T-helper 17 cell (primary cell): ENCODE results near the gene TFEB. TPM values are rescaled to one million over a fixed set of nuclear protein-coding genes. Genes with fewer than 3 reads are reported as not detected.
"Not testable (repeated sequence)": the region's sequence is repeated elsewhere in the genome, so short reads cannot be mapped to it uniquely, and the experiment has no call there.

Experiments
- ATAC-seq: fragments of 150-1000 bp; cut with Tn5 transposase; 2 replicates; pipeline ENCODE4 v1.10.0; 2021; ENCODE audit warnings: mild to moderate bottlenecking, moderate library complexity
- DNase-seq, 3 donors: peaks; one replicate each; pipeline versions ENCODE4 v3.0.0 to v3.0.0-alpha.2; 2020 to 2021
- H3K9me3 ChIP-seq: one replicate; pipeline ENCODE4 v1.7.0; 2013; ENCODE audit warnings: low read length, mild to moderate bottlenecking; ENCODE audit not compliant: control insufficient read depth, poor library complexity, severe bottlenecking
- H3K27ac Mint-ChIP-seq: one replicate; pipeline ENCODE4 v1.8.0; 2022; ENCODE audit warnings: mild to moderate bottlenecking, moderate library complexity, mixed read lengths
- H3K27me3 Mint-ChIP-seq: one replicate; pipeline ENCODE4 v1.8.0; 2022; ENCODE audit warnings: mixed read lengths
- H3K36me3 Mint-ChIP-seq: one replicate; pipeline ENCODE4 v1.8.0; 2022; ENCODE audit warnings: low read depth, mixed read lengths
- H3K4me1 Mint-ChIP-seq: one replicate; pipeline ENCODE4 v1.8.0; 2022; ENCODE audit warnings: mild to moderate bottlenecking, mixed read lengths
- H3K4me3 Mint-ChIP-seq: one replicate; pipeline ENCODE4 v1.8.0; 2022; ENCODE audit warnings: mild to moderate bottlenecking, moderate library complexity, mixed read lengths
- total RNA-seq, 4 donors: library from RNA in 2 of 4; stranded (reverse) in 2 of 4; gene quantifications; one replicate each; pipeline ENCODE4 v1.2.3 and lab custom pipeline; 2022 to 2026

The TFEB gene
- total RNA-seq, 2 donors from 2014 or later: 17.6 to 18.9 TPM

DNA sequence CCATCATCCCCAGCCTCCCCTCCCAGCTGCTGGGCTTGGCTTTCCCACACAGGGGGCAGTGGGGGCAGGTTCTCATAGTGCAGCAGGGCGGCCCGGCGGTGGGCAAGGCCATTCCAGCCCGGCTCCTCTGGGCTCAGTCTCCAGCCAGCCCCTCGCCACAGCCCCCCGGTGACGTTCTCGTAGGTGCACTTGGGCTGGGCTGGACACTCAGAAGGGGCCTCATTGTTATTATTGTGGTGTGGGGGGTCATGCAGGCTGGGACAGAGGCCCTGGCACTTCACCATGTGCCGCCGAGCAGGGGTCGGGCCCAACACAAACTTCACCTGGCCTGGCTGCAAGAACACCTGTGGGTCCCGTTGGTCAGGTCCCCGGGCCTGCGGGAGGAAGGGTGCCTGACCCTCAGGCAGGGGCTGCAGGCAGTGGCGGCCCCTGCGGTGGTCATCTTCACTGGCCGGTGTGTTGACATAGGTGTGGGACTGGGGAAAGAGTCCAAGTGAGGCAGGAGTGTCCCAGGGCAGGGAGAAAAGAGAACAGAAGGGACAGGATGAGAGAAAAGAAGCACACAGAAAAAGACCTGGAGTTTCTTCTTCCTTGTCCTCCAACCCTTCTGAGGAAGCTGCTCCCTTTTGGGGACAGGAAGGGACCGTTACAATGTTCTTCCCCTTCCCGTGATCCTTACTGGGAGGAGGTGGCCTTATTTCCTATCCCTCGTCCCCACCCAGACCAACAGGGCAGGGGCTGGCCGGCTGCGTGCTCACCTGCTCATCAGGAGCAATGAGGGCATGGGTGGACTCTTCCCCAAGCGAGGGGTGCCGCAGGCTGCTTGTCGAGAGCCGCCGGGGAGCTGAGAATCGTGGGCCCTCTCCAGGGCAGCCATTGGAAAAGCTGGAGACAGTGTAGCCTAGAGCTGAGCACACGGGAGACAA, 35.9 kb upstream of the TFEB start:
- Mint-ChIP-seq H3K4me1 (no peaks in the 10 kb centered on the region), H3K4me3 (no peak overlapping the region), H3K36me3 (peaks cover 4% of the 10 kb centered on the region)

DNA sequence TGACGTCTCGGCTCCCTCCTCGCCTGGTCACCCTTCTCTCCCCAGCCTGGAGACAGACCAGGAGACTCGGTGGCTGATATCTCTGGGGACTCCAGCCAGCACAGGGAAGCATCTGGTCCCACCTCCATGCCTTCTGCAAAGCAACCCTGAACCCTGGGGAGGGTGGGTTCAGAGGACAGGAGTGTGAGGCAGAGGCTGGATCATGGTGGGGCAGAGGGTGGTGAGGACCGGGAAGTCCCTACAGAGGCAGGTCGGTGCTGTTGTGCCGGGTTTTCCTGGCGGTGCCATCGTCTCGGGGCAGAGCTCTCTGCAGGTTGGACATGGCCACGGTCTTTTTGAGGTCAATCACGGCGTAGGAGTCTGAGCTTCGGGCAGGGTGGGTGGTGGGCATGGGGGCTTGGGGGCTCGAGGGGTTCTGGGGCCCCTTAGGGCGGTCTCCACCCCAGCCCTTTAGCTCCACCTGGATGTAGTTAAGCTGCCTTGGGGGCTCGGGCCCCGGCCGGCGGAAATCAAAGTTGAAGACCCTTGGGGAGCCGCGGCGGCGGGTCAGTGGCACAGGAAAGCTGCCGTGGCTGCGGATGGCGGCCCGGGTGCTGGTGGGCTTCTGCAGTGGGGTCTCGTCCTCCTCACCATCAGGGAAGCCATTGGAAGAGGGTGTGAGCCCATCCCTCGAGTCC, 35.1 kb upstream of the TFEB start:
- DNase-seq: no peak
- Mint-ChIP-seq H3K36me3 (peaks cover 4% of the 10 kb centered on the region), H3K4me1 (no peaks in the 10 kb centered on the region), H3K27ac (no peak overlapping the region), H3K4me3 (no peak overlapping the region), H3K27me3 (no peaks in the 10 kb centered on the region)
- H3K9me3 ChIP-seq: no peaks in the 10 kb centered on the region
- ATAC-seq: no peak

More for the DNA sequence above, 35.9 kb upstream of the TFEB start:
- no peaks in the 10 kb centered on the region for H3K9me3 ChIP-seq
- H3K27ac Mint-ChIP-seq: no peak overlapping the region
- no peak for ATAC-seq
- DNase-seq: no peak
- no peaks in the 10 kb centered on the region for H3K27me3 Mint-ChIP-seq

DNA sequence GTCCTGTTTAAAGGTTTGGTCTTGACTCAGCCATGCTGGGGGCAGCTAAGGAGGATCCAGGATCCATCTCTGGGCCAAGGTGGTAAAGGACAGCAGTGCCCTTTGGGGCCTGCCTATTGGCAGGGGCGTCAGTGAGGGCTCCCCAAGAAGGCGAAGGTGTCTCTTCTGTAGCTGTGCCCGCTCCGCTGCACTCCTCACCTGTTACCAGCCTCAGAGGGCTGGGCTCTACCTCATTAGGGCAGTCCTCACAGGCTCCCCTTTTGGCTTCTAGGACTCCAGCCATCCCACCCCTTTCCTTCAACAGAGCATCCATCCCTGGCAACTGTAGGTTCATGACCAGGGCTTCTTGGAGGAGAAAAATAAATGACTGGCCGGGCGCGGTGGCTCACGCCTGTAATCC, 34.0 kb upstream of the TFEB start:
- no peak overlapping the region for H3K4me3 Mint-ChIP-seq
- H3K27ac Mint-ChIP-seq: no peak overlapping the region
- no peaks in the 10 kb centered on the region for H3K27me3 Mint-ChIP-seq
- peaks cover 4% of the 10 kb centered on the region for H3K36me3 Mint-ChIP-seq
- DNase-seq: no peak
- no peaks in the 10 kb centered on the region for H3K9me3 ChIP-seq
- H3K4me1 Mint-ChIP-seq: no peaks in the 10 kb centered on the region
- no peak for ATAC-seq

GRCh38 chr6:41768545-41769308, 33.3 kb upstream of the TFEB start:
- no peaks in the 10 kb centered on the region for H3K4me1 Mint-ChIP-seq
- peaks cover 2% of the 10 kb centered on the region for H3K36me3 Mint-ChIP-seq
- H3K27ac Mint-ChIP-seq: peak overlapping the region; percentile 29
- DNase-seq (no peak), ATAC-seq (no peak)
- H3K9me3 ChIP-seq: no peaks in the 10 kb centered on the region
- no peak overlapping the region for H3K4me3 Mint-ChIP-seq
- no peaks in the 10 kb centered on the region for H3K27me3 Mint-ChIP-seq

GRCh38 chr6:41767112-41767833, 31.9 kb upstream of the TFEB start:
- Mint-ChIP-seq H3K4me1 (no peaks in the 10 kb centered on the region), H3K36me3 (peaks cover 2% of the 10 kb centered on the region), H3K27me3 (no peaks in the 10 kb centered on the region), H3K27ac (no peak overlapping the region), H3K4me3 (no peak overlapping the region)
- no peaks in the 10 kb centered on the region for H3K9me3 ChIP-seq
- DNase-seq (no peak), ATAC-seq (no peak)

DNA sequence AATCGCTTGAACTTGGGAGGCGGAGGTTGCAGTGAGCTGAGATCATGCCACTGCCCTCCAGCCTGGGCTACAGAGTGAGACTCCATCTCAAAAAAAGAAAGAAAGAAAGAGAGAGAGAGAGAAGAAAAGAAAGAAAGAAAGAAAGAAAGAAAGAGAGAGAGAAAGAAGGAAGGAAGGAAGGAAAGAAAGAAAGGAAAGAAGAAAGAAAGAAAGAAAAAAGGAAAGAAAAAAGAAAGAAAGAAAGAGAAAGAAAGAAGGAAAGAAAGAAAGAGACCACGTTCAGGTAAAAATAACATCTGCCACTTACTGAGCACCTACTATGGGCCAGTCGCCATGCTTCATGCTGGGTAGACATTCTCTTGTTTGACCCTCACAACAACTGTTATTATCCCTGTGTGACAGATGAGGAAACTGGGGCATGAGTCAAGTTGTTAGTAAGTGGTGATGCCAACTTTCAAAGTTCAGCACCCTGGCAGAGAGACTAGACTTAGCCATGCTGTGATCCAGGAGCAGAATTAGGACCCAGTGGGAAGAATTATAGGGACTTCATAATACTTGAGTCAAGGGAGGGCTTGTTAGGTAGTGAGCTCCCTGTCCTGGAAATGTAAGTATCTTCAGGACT, 30.7 kb upstream of the TFEB start:
- H3K4me1 Mint-ChIP-seq, ATAC-seq, H3K36me3 Mint-ChIP-seq, H3K9me3 ChIP-seq, H3K4me3 Mint-ChIP-seq, H3K27ac Mint-ChIP-seq, DNase-seq, H3K27me3 Mint-ChIP-seq: not testable (repeated sequence)

DNA sequence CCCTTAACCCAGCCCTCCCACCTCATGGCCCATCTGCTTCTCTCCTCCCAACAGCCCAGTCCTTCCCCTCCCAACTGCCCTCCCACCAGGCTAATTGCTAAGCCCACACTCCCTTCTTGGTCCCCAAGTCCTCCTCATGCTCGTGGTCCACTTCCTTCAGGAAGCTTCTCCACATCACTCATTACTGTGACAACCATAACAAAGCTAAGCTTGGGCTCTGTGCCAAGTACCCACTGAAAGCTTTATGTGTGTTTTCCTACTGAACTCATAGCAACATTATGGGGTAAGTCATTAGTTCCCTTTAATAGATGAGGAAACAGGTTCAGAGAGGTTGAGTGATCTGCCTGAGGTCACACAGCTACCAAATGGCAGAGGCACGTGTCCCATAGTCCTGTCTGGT, 28.1 kb upstream of the TFEB start:
- H3K27me3 Mint-ChIP-seq: peaks cover 6% of the 10 kb centered on the region
- no peaks in the 10 kb centered on the region for H3K36me3 Mint-ChIP-seq
- DNase-seq (no peak), ATAC-seq (no peak)
- no peaks in the 10 kb centered on the region for H3K9me3 ChIP-seq
- peaks cover 4% of the 10 kb centered on the region for H3K4me1 Mint-ChIP-seq
- no peak overlapping the region for H3K4me3 Mint-ChIP-seq
- no peak overlapping the region for H3K27ac Mint-ChIP-seq

- no peak for ATAC-seq
- Mint-ChIP-seq H3K4me1 (peaks cover 4% of the 10 kb centered on the region), H3K36me3 (no peaks in the 10 kb centered on the region)
These were observed 24.6 kb upstream of the TFEB start for GRCh38 chr6:41759905-41760579.

GRCh38 chr6:41759106-41759904, 23.9 kb upstream of the TFEB start:
- no peak for DNase-seq
- no peak for ATAC-seq
- H3K4me1 Mint-ChIP-seq: peaks cover 4% of the 10 kb centered on the region
- H3K27ac Mint-ChIP-seq: no peak overlapping the region
- H3K36me3 Mint-ChIP-seq: no peaks in the 10 kb centered on the region
- peaks cover 22% of the 10 kb centered on the region for H3K27me3 Mint-ChIP-seq
- no peaks in the 10 kb centered on the region for H3K9me3 ChIP-seq
- H3K4me3 Mint-ChIP-seq: no peak overlapping the region

More at GRCh38 chr6:41759905-41760579, 24.6 kb upstream of the TFEB start:
- no peaks in the 10 kb centered on the region for H3K9me3 ChIP-seq
- Mint-ChIP-seq H3K27me3 (peaks cover 16% of the 10 kb centered on the region), H3K27ac (no peak overlapping the region), H3K4me3 (no peak overlapping the region)
- DNase-seq: no peak

DNA sequence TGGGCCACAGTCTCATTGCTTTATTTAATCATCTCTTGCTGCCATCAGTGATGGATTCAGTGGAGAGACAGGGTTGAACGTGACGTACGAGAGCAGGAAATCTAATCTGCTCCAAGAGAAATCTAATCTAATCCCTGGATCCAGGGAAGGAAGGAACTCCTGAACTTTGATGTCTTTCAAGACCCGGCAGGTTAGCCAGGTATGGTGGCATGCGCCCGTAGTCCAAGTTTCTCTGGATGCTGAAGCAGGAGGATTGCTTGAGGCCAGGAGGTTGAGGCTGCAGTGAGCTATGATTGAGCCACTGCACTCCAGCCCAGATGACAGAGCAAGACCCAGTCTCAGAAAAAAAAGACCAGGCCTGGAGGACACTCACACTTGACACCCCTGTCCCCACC, 23.2 kb upstream of the TFEB start:
- H3K27me3 Mint-ChIP-seq: peaks cover 28% of the 10 kb centered on the region
- DNase-seq (no peak), ATAC-seq (no peak)
- H3K4me1 Mint-ChIP-seq: peaks cover 4% of the 10 kb centered on the region
- no peaks in the 10 kb centered on the region for H3K36me3 Mint-ChIP-seq
- no peaks in the 10 kb centered on the region for H3K9me3 ChIP-seq
- no peak overlapping the region for H3K4me3 Mint-ChIP-seq
- no peak overlapping the region for H3K27ac Mint-ChIP-seq

DNA sequence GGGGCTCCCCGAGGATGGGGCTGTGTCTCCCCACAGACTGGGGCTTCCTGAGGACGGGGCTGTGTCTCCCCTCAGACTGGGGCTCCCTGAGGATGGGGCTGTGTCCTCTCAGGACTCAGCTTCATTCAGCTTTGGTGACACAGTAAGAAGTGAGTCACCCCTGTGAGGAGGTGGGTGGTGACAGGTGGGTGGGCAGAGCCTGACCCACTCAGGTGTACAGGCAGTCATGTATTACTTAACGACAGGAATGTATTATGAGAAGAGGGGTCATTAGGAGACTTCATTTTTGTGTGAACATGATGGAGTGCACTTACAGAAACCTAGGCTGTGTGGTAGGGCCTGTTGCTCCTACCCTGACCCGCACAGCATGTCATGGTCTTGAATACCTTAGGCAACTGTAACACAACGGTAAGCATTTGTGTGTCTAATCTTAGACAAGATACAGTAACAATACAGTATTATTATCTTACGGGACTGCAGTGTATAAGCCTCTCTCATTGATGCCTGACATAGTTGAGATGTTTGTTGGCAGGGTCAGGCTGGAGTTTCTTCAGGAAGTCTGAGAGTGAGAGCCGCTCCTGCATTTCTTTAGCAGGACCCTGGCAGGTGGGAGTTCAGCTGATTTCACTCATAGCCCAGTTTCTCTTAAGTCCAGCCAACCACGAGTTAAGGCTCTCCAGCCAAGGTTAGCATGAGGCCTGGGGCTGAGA, 22.7 kb upstream of the TFEB start:
- ATAC-seq (no peak), DNase-seq (no peak)
- H3K27ac Mint-ChIP-seq: no peak overlapping the region
- no peaks in the 10 kb centered on the region for H3K9me3 ChIP-seq
- H3K4me1 Mint-ChIP-seq: peaks cover 4% of the 10 kb centered on the region
- peaks cover 34% of the 10 kb centered on the region for H3K27me3 Mint-ChIP-seq
- H3K36me3 Mint-ChIP-seq: no peaks in the 10 kb centered on the region
- no peak overlapping the region for H3K4me3 Mint-ChIP-seq
